Panc1 (cell line): ENCODE measurements around the gene FAM169A.

Experiments
- POLR2AphosphoS5 ChIP-seq: IDR thresholded peaks from 2 replicates; pipeline ENCODE4 v1.6.1; 2012; ENCODE audit warnings: mild to moderate bottlenecking, low read depth, low read length, moderate library complexity
- REST ChIP-seq, 2 experiments: IDR thresholded peaks; 2 replicates each; pipeline ENCODE4 v1.6.1; 2011 to 2012; ENCODE audit warnings: low read depth in 2 of 2, control low read depth in 1 of 2, low read length in 1 of 2, mild to moderate bottlenecking in 1 of 2, moderate library complexity in 1 of 2; ENCODE audit not compliant: insufficient read depth in 1 of 2
- SIN3A ChIP-seq: IDR thresholded peaks from 2 replicates; pipeline ENCODE4 v1.6.1; 2012; ENCODE audit warnings: low read depth, mild to moderate bottlenecking, low read length, moderate library complexity, borderline replicate concordance; ENCODE audit not compliant: insufficient read depth
- TF ChIP-seq, protein P1 (sequence below): fragments of 450-650 bp; IDR thresholded peaks from 2 replicates; pipeline ENCODE4 v1.5.1; 2017; ENCODE audit warnings: mild to moderate bottlenecking

- TF ChIP-seq POLR2AphosphoS5 (no peak), REST (IDR thresholded peaks at IDR 0.05; ENCODE audit: insufficient read depth in 1 of 2, low read depth in 2 of 2, low read length in 1 of 2) (no peak), SIN3A (no peak)
- TF ChIP-seq, protein P1, sequence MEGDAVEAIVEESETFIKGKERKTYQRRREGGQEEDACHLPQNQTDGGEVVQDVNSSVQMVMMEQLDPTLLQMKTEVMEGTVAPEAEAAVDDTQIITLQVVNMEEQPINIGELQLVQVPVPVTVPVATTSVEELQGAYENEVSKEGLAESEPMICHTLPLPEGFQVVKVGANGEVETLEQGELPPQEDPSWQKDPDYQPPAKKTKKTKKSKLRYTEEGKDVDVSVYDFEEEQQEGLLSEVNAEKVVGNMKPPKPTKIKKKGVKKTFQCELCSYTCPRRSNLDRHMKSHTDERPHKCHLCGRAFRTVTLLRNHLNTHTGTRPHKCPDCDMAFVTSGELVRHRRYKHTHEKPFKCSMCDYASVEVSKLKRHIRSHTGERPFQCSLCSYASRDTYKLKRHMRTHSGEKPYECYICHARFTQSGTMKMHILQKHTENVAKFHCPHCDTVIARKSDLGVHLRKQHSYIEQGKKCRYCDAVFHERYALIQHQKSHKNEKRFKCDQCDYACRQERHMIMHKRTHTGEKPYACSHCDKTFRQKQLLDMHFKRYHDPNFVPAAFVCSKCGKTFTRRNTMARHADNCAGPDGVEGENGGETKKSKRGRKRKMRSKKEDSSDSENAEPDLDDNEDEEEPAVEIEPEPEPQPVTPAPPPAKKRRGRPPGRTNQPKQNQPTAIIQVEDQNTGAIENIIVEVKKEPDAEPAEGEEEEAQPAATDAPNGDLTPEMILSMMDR, result no peak
Observed at GRCh38 chr5:74762599-74762998, 103.6 kb downstream of the FAM169A start.
